DND-41 (cell line): ENCODE data around the gene PIGU.
A peak's percentile ranks its signal among the peaks of the same experiment; 100 is the strongest.
"Not testable (repeated sequence)": the region's sequence is repeated elsewhere in the genome, so short reads cannot be mapped to it uniquely, and the experiment has no call there.

Experiments
- ATAC-seq: fragments of 200-7000 bp; cut with Tn5 transposase; 3 replicates; pipeline ENCODE4 v1.9.1; 2021; ENCODE audit warnings: low read depth; ENCODE audit not compliant: insufficient read depth
- DNase-seq: peaks from one replicate; pipeline ENCODE4 v3.0.0-alpha.2; 2020
- H2AFZ ChIP-seq: 2 replicates; pipeline ENCODE4 v1.6.0; 2012; ENCODE audit warnings: low read depth, low read length
- H3K27ac ChIP-seq: 2 replicates; pipeline ENCODE4 v1.5.1; 2012; ENCODE audit warnings: low read length, inconsistent platforms
- H3K27me3 ChIP-seq: fragments of 200-600 bp; sonication (generic); 2 replicates; pipeline ENCODE4 v1.6.0; 2012; ENCODE audit warnings: low read length, mild to moderate bottlenecking, inconsistent platforms; ENCODE audit not compliant: insufficient read depth, poor library complexity
- H3K36me3 ChIP-seq: 2 replicates; pipeline ENCODE4 v1.5.1; 2012; ENCODE audit warnings: low read length, inconsistent platforms; ENCODE audit not compliant: insufficient read depth
- H3K4me1 ChIP-seq: 2 replicates; pipeline ENCODE4 v1.5.1; 2012; ENCODE audit warnings: mild to moderate bottlenecking, low read length; ENCODE audit not compliant: insufficient read depth
- H3K4me2 ChIP-seq: 2 replicates; pipeline ENCODE4 v1.6.0; 2012; ENCODE audit warnings: mild to moderate bottlenecking, moderate library complexity, low read length, inconsistent platforms; ENCODE audit not compliant: insufficient read depth
- H3K4me3 ChIP-seq, 2 experiments: fragments of 200-600 bp in 1 of 2; shearing (Covaris generic) in 1 of 2; 2 replicates each; pipeline ENCODE4 v1.5.1; 2012 to 2016; ENCODE audit warnings: inconsistent platforms in 2 of 2, low read length in 2 of 2, mild to moderate bottlenecking in 2 of 2, low read depth in 1 of 2, moderate library complexity in 1 of 2
- H3K79me2 ChIP-seq: 2 replicates; pipeline ENCODE4 v1.6.0; 2012; ENCODE audit warnings: low read length, inconsistent platforms; ENCODE audit not compliant: insufficient read depth
- H3K9ac ChIP-seq: 2 replicates; pipeline ENCODE4 v1.6.0; 2012; ENCODE audit warnings: low read depth, mild to moderate bottlenecking, inconsistent platforms, low read length, moderate library complexity
- H3K9me3 ChIP-seq: 2 replicates; pipeline ENCODE4 v1.5.1; 2012; ENCODE audit warnings: low read length, moderate library complexity, mild to moderate bottlenecking, inconsistent platforms; ENCODE audit not compliant: insufficient read depth, severe bottlenecking
- H4K20me1 ChIP-seq: 2 replicates; pipeline ENCODE4 v1.6.0; 2012; ENCODE audit warnings: low read length; ENCODE audit not compliant: insufficient read depth
- CTCF ChIP-seq: IDR thresholded peaks from 2 replicates; pipeline ENCODE4 v1.5.1; 2012; ENCODE audit warnings: borderline replicate concordance, low read length, moderate library complexity, mild to moderate bottlenecking; ENCODE audit not compliant: poor library complexity, severe bottlenecking; ENCODE audit errors: extremely low read depth
- EZH2 ChIP-seq: IDR thresholded peaks from 3 replicates; pipeline ENCODE4 v1.6.1; 2012; ENCODE audit warnings: borderline replicate concordance, low read depth, mild to moderate bottlenecking, moderate library complexity, low read length, inconsistent platforms; ENCODE audit not compliant: severe bottlenecking

PIGU gene, protein sequence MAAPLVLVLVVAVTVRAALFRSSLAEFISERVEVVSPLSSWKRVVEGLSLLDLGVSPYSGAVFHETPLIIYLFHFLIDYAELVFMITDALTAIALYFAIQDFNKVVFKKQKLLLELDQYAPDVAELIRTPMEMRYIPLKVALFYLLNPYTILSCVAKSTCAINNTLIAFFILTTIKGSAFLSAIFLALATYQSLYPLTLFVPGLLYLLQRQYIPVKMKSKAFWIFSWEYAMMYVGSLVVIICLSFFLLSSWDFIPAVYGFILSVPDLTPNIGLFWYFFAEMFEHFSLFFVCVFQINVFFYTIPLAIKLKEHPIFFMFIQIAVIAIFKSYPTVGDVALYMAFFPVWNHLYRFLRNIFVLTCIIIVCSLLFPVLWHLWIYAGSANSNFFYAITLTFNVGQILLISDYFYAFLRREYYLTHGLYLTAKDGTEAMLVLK

DNA sequence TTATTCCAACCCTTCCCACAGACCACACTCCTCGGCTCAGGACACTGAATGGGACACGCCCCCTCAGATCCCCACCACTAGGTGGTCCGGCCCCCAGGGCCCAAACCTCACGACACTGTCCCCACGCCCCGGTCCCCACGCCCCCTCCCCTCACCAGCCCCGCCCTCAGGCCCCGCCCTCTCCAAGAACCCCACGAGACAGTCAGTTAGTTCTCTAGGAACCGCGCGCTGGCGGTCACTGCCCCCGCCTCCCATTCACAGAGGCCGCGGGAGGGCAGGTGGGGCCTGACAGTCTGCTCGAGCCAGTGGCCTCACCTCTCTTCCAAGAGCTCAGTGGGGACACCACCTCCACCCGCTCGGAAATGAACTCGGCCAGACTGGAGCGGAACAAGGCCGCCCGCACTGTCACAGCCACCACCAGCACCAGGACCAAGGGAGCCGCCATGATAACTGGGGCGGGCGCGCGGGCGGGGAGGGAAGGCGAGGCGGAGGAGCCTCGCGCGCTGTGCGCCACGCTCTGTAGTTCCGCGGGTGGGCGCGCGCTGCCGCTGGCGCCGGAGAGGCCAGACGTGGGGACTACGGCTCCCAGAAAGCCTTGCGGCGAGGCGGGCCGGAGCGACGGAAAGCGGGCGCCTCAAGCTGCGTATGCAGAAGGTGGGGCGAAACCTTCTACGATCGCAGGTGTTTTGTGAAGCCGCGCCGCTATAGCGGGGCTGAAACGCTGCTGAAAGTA is at the start of gene PIGU:
PIGU (minus strand) TSS at position 451 of the 732 bp plus-strand sequence; CDS start at position 444, 7 bp downstream.
- Histone ChIP-seq H3K36me3 (no peaks in the 10 kb centered on the region; the same call in 1 of the 2 replicates), H3K27ac (peak within 1 kb of the TSS; percentile 94), H3K4me3 (peak within 1 kb of the TSS; percentile 90 to 98), H3K4me2 (peak within 1 kb of the TSS; percentile 89), H2AFZ (peak within 1 kb of the TSS; percentile 98), H3K27me3 (no peaks in the 10 kb centered on the region), H3K79me2 (peaks cover 54% of the 10 kb centered on the region), H3K9me3 (no peaks in the 10 kb centered on the region), H3K4me1 (peaks cover 31% of the 10 kb centered on the region), H4K20me1 (peaks cover 7% of the 10 kb centered on the region; the same call in 1 of the 2 replicates), H3K9ac (peak within 1 kb of the TSS; percentile 74)
- ATAC-seq: peak; percentile 96
- no peak for TF ChIP-seq CTCF
- TF ChIP-seq EZH2: no peak
- peak; percentile 98 for DNase-seq

DNA sequence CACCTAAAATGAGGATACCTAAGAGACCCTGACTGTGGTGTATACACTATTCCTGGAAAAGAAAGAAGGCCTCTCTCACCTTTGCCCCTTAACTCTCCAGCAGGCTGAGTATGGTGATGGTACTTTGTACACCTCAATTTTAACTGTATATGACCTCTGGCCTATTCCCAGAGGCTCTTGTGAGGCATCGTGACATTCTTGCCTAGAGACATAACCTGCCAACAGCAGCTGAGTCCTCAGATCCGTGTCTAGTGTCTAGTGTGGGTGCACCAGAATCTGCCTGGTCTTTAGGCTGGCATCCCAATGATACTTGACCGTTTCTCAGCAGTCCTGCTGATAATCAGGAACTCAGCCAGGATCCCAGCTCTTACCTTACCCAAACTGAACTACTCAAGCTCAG is 47.3 kb upstream of the PIGU start:
- Histone ChIP-seq H3K79me2 (no peaks in the 10 kb centered on the region), H3K27me3 (no peaks in the 10 kb centered on the region), H3K36me3 (peaks cover 68% of the 10 kb centered on the region), H2AFZ (no peak overlapping the region), H3K9me3 (no peaks in the 10 kb centered on the region), H3K9ac (no peak overlapping the region), H3K4me1 (no peaks in the 10 kb centered on the region), H4K20me1 (no peaks in the 10 kb centered on the region), H3K4me2 (no peak overlapping the region), H3K27ac (no peak overlapping the region), H3K4me3 (no peak overlapping the region)
- TF ChIP-seq CTCF: no peak
- no peak for TF ChIP-seq EZH2
- no peak for DNase-seq
- ATAC-seq: no peak

GRCh38 chr20:34722560-34722959 is 45.7 kb upstream of the PIGU start:
- H2AFZ ChIP-seq, H3K4me1 ChIP-seq, H3K9me3 ChIP-seq, H3K9ac ChIP-seq, H3K79me2 ChIP-seq, H3K4me2 ChIP-seq, H3K27ac ChIP-seq, H3K4me3 ChIP-seq, H4K20me1 ChIP-seq, DNase-seq, H3K27me3 ChIP-seq, ATAC-seq: not testable (repeated sequence)
- peaks cover 76% of the 10 kb centered on the region for H3K36me3 ChIP-seq

DNA sequence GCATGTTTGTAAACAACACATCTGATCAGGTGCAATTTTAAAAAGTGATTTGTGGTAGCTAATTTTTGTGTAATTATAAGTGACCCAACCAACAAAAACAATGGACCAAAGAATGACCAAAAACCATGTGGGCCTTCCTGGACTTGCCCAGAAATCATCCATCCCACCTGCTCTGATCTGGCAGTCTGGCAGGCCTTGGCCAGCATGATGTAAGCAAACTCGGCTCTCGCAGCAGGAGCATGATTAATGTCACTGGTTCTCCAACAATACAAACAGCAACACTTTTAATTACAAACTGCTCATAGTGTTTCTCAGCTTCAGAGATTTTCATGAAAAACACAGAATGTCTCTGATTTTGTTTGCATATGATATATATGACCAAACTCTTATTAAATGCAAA is 43.4 kb upstream of the PIGU start:
- TF ChIP-seq EZH2 (no peak), CTCF (no peak)
- peaks cover 70% of the 10 kb centered on the region for H3K36me3 ChIP-seq
- H3K9ac ChIP-seq: no peak overlapping the region
- H2AFZ ChIP-seq: no peak overlapping the region
- no peaks in the 10 kb centered on the region for H3K79me2 ChIP-seq
- no peaks in the 10 kb centered on the region for H3K9me3 ChIP-seq
- no peak for ATAC-seq
- no peak overlapping the region for H3K4me3 ChIP-seq
- no peaks in the 10 kb centered on the region for H4K20me1 ChIP-seq
- no peak overlapping the region for H3K4me2 ChIP-seq
- no peak overlapping the region for H3K27ac ChIP-seq
- no peak for DNase-seq
- H3K4me1 ChIP-seq: no peaks in the 10 kb centered on the region
- H3K27me3 ChIP-seq: no peaks in the 10 kb centered on the region

DNA sequence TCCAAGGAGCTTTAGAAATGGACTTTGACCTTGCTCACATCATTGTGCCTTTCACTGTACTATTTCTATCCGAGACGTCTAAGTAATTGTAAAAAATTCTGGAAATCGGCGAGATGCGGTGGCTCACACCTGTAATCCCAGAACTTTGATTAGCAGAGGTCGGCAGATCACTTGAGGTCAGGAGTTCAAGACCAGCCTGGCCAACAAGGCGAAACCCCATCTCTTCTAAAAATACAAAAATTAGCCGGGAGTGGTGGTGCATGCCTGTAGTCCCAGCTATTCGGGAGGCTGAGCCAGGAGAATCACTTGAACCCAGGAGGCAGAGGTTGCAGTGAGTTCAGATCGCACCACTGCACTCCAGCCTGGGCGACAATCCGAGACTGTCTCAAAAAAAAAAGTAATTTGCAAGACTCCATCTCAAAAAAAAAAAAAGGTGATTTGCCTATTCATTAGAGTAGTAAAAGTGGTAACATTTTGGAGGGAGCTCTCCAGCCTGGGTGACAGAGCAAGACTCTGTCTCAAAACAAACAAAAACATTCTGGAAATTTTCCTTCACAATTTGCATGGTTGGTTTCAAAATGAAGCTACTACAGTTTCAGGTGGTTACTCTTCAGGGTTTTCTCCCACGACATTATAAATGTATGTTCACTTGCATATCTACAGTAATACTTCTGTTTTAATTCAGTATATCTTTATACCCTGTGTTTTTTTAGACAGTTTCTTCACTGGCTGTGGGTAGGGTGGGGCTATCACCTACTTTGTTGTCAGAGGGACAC is 42.5 kb upstream of the PIGU start:
- not testable (repeated sequence) for H3K27me3 ChIP-seq, H4K20me1 ChIP-seq, H3K9me3 ChIP-seq, H2AFZ ChIP-seq, H3K4me3 ChIP-seq, H3K4me1 ChIP-seq, H3K4me2 ChIP-seq, H3K27ac ChIP-seq, ATAC-seq, H3K9ac ChIP-seq, H3K79me2 ChIP-seq, DNase-seq
- H3K36me3 ChIP-seq: peaks cover 70% of the 10 kb centered on the region
